ENCODE data around the gene MAX. TPM values are rescaled to one million over a fixed set of nuclear protein-coding genes. Genes with fewer than 3 reads are reported as not detected.

Gene MAX
- total RNA-seq, 1 experiment from 2014 or later, result 72.9 TPM

- H3K18ac ChIP-seq (ENCODE audit: insufficient read length, low read depth, low read length), result no peak overlapping the region
- H3K36me3 Mint-ChIP-seq (ENCODE audit: insufficient read depth in 1 of 3, low read depth in 3 of 3), result peaks cover 7 to 31% (median 21%) of the 10 kb centered on the region in 3 experiments; a peak in 6 of 7 replicates
- H2AFZ ChIP-seq (ENCODE audit: low read length), result no peak overlapping the region
- H3K4ac ChIP-seq (ENCODE audit: low read depth, low read length), result no peak overlapping the region
- no peaks in the 10 kb centered on the region for H3K23me2 ChIP-seq (ENCODE audit: insufficient read length, low read depth, low read length, poor library complexity, severe bottlenecking)
- H3K4me1 ChIP-seq (ENCODE audit: insufficient read depth, low read length), result no peaks in the 10 kb centered on the region
- H2BK120ac ChIP-seq (ENCODE audit: low read depth, low read length, poor library complexity, severe bottlenecking), result no peak overlapping the region
- no peak overlapping the region for H3K27ac Mint-ChIP-seq
- no peak overlapping the region for H2BK12ac ChIP-seq (ENCODE audit: insufficient read length, low read depth, low read length)
- no peaks in the 10 kb centered on the region for H3K9me3 ChIP-seq (ENCODE audit: control insufficient read depth, low read depth, low read length)
- no peak overlapping the region for H3K23ac ChIP-seq (ENCODE audit: insufficient read length, low read depth, low read length)
- H3K56ac ChIP-seq (ENCODE audit: insufficient read length, low read depth, low read length), result no peak overlapping the region
- no peak overlapping the region for H3K4me2 ChIP-seq (ENCODE audit: insufficient read depth, insufficient read length, low read length)
- H2AK5ac ChIP-seq (ENCODE audit: insufficient read length, low read length), result no peak overlapping the region
- H3K4me3 Mint-ChIP-seq, result no peak overlapping the region
- no peak overlapping the region for H3K9ac ChIP-seq (ENCODE audit: extremely low read depth, insufficient read length, low read length)
- H2BK15ac ChIP-seq (ENCODE audit: low read depth, low read length), result no peak overlapping the region
- H3K79me2 ChIP-seq (ENCODE audit: insufficient read depth, low read length), result no peaks in the 10 kb centered on the region; the same call in 1 of the 2 replicates
- no peak overlapping the region for H3T11ph ChIP-seq (ENCODE audit: low read length)
- no peak for DNase-seq
- H3K14ac ChIP-seq (ENCODE audit: insufficient read depth, low read length), result no peak overlapping the region
- no CpG with 5 or more reads among the region's 4 CpGs for WGBS (ENCODE audit: extremely low coverage, insufficient read length, low lambda C conversion rate)
- H3K4me1 Mint-ChIP-seq, result peaks cover 5 to 8% of the 10 kb centered on the region in 2 experiments; a peak in 3 of 4 replicates
- no peak overlapping the region for H2BK5ac ChIP-seq (ENCODE audit: insufficient read length, low read length)
- H4K8ac ChIP-seq (replicated peaks; ENCODE audit: insufficient read length, low read depth, low read length), result no peak overlapping the region
- H3K27me3 Mint-ChIP-seq (ENCODE audit: low read depth), result no peaks in the 10 kb centered on the region; the same call in 1 of the 2 replicates
- H3K27me3 ChIP-seq (ENCODE audit: insufficient read depth, low read length), result no peaks in the 10 kb centered on the region
- TF ChIP-seq CTCF (conservative IDR thresholded peaks at IDR 0.05), result no peak
- H4K5ac ChIP-seq (ENCODE audit: insufficient read length, low read depth, low read length), result no peak overlapping the region
- no peaks in the 10 kb centered on the region for H4K20me1 ChIP-seq (ENCODE audit: control insufficient read depth, insufficient read depth, insufficient read length)
- H3K79me1 ChIP-seq (ENCODE audit: insufficient read depth, low read depth, low read length, poor library complexity, severe bottlenecking), result no peaks in the 10 kb centered on the region
- no peak overlapping the region for H4K91ac ChIP-seq (ENCODE audit: insufficient read length, low read depth, low read length)
- no peak overlapping the region for H2BK20ac ChIP-seq (ENCODE audit: low read depth, low read length, poor library complexity, severe bottlenecking)
- H3K27ac ChIP-seq (ENCODE audit: insufficient read length, low read depth, low read length), result no peak overlapping the region
- H3K9me3 Mint-ChIP-seq, result no peaks in the 10 kb centered on the region
Measured at GRCh38 chr14:65073605-65074201, 28.6 kb downstream of the MAX start.
